ENCODE measurements around the gene PDZK1IP1. TPM values are rescaled to one million over a fixed set of nuclear protein-coding genes. Genes with fewer than 3 reads are reported as not detected.

The PDZK1IP1 gene
- total RNA-seq, 1 donor from 2014 or later: not detected

DNA sequence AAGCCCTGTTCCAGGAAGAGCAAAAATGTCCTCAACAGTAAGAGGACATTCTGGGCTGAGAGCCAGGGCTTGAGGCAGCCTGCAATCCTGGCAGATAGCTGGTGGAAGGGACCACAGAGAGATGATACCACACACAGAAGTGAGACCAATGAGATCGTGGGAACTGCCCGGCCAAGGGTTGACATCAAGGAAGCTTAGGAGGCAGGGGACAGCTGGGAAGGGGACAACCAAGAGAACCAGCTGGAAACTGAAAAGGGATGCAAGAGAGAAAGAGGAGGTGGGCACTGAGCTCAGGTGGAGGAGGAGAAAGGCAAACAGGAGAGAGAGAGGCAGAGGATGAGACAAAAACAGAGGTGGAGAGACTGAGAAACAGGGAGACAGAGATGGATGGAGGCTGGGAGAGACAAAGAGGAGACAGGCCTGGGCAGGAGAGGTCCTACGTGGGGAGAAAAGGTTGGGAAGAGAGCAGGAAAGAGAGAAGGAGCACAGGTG lies 9.2 kb downstream of the PDZK1IP1 start:
- no peak overlapping the region for H3K27ac Mint-ChIP-seq
- H3K9me3 Mint-ChIP-seq: no peaks in the 10 kb centered on the region
- peaks cover 29% of the 10 kb centered on the region for H3K27me3 Mint-ChIP-seq
- ChIA-PET POLR2A (no interaction called here), CTCF (interaction anchor here (0.9 to 1.2 kb wide), 2 partner anchors 10 to 12 kb away, joined by 4 to 6 read pairs; no protein-coding TSS in a partner anchor)
- ATAC-seq (ENCODE audit: low read depth) (no peak), DNase-seq (no peak)
- intact Hi-C loops (cut with micrococcal nuclease): no loop called here
- TF ChIP-seq, protein P1, sequence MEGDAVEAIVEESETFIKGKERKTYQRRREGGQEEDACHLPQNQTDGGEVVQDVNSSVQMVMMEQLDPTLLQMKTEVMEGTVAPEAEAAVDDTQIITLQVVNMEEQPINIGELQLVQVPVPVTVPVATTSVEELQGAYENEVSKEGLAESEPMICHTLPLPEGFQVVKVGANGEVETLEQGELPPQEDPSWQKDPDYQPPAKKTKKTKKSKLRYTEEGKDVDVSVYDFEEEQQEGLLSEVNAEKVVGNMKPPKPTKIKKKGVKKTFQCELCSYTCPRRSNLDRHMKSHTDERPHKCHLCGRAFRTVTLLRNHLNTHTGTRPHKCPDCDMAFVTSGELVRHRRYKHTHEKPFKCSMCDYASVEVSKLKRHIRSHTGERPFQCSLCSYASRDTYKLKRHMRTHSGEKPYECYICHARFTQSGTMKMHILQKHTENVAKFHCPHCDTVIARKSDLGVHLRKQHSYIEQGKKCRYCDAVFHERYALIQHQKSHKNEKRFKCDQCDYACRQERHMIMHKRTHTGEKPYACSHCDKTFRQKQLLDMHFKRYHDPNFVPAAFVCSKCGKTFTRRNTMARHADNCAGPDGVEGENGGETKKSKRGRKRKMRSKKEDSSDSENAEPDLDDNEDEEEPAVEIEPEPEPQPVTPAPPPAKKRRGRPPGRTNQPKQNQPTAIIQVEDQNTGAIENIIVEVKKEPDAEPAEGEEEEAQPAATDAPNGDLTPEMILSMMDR (IDR thresholded peaks at IDR 0.05): no peak
- no peaks in the 10 kb centered on the region for H3K36me3 Mint-ChIP-seq (ENCODE audit: low read depth)
- no peak overlapping the region for H3K4me3 Mint-ChIP-seq
- peaks cover 8% of the 10 kb centered on the region for H3K4me1 Mint-ChIP-seq

DNA sequence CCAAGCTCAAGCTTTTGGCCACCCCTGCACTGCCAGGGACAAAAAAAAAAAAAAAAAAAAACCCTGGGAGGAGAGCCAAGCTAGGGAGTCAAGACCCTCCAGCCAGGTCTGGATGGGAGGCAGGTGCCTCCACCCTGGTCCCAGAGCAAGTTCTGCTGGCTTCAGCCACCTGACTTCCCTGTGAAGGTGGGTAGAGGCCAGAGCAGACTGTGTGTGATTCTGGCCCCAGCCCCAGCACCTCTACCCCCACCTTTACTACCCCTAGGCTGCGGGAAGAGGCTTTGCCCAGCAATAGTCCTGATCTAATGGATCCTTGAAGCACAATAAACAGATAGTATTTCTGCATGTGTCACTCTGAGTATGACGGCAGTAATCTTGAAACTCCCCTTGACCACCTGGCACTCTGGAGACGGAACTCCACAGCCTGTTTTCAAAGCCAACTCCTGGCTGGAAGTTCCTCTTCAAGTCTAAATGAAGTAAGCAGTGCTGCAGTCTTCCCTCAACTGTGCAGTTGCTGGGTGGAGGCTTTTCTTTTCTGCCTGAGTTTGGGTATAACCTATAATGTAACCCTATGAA lies 9.8 kb downstream of the PDZK1IP1 start:
- no peak for ATAC-seq (ENCODE audit: low read depth)
- TF ChIP-seq, protein P1 (IDR thresholded peaks at IDR 0.05): no peak
- ChIA-PET POLR2A (no interaction called here), CTCF (interaction anchor here (0.9 to 2.6 kb wide), 5 partner anchors 10 to 530 kb away, joined by 3 to 25 read pairs (median 4); partner anchors contain the start of gene PDZK1IP1)
- Mint-ChIP-seq H3K4me1 (peaks cover 11% of the 10 kb centered on the region), H3K27me3 (peaks cover 33% of the 10 kb centered on the region), H3K36me3 (ENCODE audit: low read depth) (no peaks in the 10 kb centered on the region), H3K4me3 (no peak overlapping the region), H3K9me3 (no peaks in the 10 kb centered on the region), H3K27ac (no peak overlapping the region)
- intact Hi-C loops (cut with micrococcal nuclease): loop anchor here (1.0 kb wide), 2 partner anchors 530 to 546 kb away; no protein-coding TSS in a partner anchor
- DNase-seq: no peak

DNA sequence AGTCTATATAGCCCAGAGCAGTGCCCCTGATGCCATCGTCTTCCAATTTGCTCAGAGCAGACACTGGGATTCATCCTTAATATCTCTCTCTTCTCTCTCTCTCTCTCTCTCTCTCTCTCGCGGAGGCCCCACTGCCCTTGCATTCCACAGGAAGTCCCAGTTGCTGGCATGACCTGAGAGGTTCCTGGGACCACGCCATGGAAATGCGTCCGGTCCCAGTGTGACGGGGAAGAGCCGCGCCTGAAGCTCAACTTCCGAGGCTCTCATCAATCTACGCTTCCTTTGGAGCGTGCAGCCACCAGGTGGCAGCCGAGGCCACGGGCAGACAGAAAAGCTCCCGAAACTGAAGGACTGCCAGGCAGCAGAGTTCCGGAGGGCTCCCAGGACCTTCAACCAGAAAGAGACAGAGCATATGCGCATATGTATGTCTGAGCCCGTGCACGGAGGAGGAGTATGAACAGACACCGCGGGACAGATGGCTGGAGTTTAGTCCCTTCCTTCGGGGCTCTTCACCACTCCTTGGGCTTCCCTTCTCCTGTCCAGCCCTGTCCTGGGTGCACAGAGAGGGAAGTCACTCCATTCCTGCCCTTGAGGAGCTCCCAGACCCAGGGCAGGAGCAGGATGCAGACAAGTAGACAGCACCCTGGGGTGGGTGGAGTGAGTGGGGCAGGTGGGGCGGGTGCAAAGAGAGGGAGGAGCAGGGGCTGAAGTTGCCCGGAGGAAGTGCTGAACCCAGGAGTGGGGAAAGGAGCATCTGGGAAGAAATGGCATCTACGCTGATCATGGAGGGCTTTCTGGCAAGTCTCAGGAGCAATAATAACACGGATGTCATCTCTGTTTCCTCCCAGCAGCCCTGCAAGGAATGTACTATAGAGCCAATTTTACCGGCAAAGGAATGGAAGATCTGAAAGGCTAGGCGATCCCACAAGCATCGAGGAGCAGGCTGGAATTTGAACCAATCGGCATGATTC lies 10.5 kb downstream of the PDZK1IP1 start:
- intact Hi-C loops (cut with micrococcal nuclease): loop anchor here (1.0 kb wide), 2 partner anchors 531 to 547 kb away; no protein-coding TSS in a partner anchor
- peaks cover 11% of the 10 kb centered on the region for H3K4me1 Mint-ChIP-seq
- DNase-seq (peak; percentile 55), ATAC-seq (ENCODE audit: low read depth) (peak; percentile 70)
- no peaks in the 10 kb centered on the region for H3K36me3 Mint-ChIP-seq (ENCODE audit: low read depth)
- H3K27me3 Mint-ChIP-seq: peaks cover 32% of the 10 kb centered on the region
- H3K27ac Mint-ChIP-seq: no peak overlapping the region
- ChIA-PET POLR2A (interaction anchor here (1.0 kb wide), 1 partner anchor 155 kb away, joined by 3 read pairs; no protein-coding TSS in a partner anchor), CTCF (interaction anchor here (0.8 to 2.6 kb wide), 17 partner anchors 10 to 547 kb away, joined by 3 to 25 read pairs (median 4); partner anchors contain the start of genes FOXD2 and PDZK1IP1)
- TF ChIP-seq, protein P1 (IDR thresholded peaks at IDR 0.05): no peak
- peak overlapping the region; percentile 82 for H3K4me3 Mint-ChIP-seq
- H3K9me3 Mint-ChIP-seq: no peaks in the 10 kb centered on the region

DNA sequence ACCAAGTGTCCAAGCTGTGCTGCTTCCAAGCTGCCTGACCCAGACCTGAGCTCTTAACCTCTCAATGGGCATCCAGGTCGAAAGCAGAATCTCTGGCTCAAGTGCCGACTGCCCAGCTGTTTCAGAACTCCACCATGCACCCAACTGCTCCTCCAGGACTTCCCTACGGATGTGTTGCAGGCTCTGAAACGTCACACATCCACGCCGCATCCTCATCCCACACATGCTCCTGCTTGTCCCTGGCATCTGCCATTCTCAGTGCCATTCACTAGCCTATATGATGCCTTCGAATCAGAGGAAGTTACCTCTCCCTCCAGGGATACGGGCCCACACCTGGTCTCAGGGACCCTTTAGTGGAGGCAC lies 11.2 kb downstream of the PDZK1IP1 start:
- no peak for ATAC-seq (ENCODE audit: low read depth)
- POLR2A ChIA-PET: interaction anchor here (1.0 kb wide), 1 partner anchor 156 kb away, joined by 3 read pairs; no protein-coding TSS in a partner anchor
- Mint-ChIP-seq H3K36me3 (ENCODE audit: low read depth) (no peaks in the 10 kb centered on the region), H3K4me1 (peaks cover 11% of the 10 kb centered on the region), H3K27ac (no peak overlapping the region), H3K9me3 (no peaks in the 10 kb centered on the region), H3K27me3 (peaks cover 33% of the 10 kb centered on the region), H3K4me3 (no peak overlapping the region)
- CTCF ChIA-PET: interaction anchor here (0.8 to 2.6 kb wide), 16 partner anchors 9 to 547 kb away, joined by 3 to 25 read pairs (median 4); partner anchors contain the start of gene FOXD2
- DNase-seq: no peak
- TF ChIP-seq, protein P1 (IDR thresholded peaks at IDR 0.05): no peak
- intact Hi-C loops (cut with micrococcal nuclease): loop anchor here (1.0 kb wide), 2 partner anchors 532 to 548 kb away; no protein-coding TSS in a partner anchor
